HEK293 (cell line): ENCODE measurements around the gene CDH2.

Source experiments
- KLF7 ChIP-seq: fragments of 450-650 bp; formaldehyde crosslinking; IDR thresholded peaks from 2 replicates; pipeline ENCODE4 v1.5.1; 2016; ENCODE audit warnings: missing biosample characterization, missing genetic modification characterization, borderline replicate concordance
- ZBTB7A ChIP-seq: fragments of 450-650 bp; formaldehyde crosslinking; IDR thresholded peaks from 2 replicates; pipeline ENCODE4 v1.5.1; 2016; ENCODE audit warnings: low read depth, missing biosample characterization, missing genetic modification characterization
- ZNF19 ChIP-seq: fragments of 450-650 bp; formaldehyde crosslinking; IDR thresholded peaks from 2 replicates; pipeline ENCODE4; 2016; ENCODE audit warnings: missing biosample characterization, missing genetic modification characterization, low read depth
- ZNF677 ChIP-seq: fragments of 450-650 bp; IDR thresholded peaks from 2 replicates; pipeline ENCODE4 v1.5.0; 2018; ENCODE audit warnings: missing biosample characterization, mild to moderate bottlenecking, missing genetic modification characterization, moderate library complexity
- TF ChIP-seq, protein P1 (sequence below): fragments of 450-650 bp; formaldehyde crosslinking; IDR thresholded peaks from 2 replicates; pipeline ENCODE4 v1.5.1; 2016; ENCODE audit warnings: missing biosample characterization, missing genetic modification characterization
- TF ChIP-seq, protein P2 (sequence below): fragments of 450-650 bp; formaldehyde crosslinking; IDR thresholded peaks from 2 replicates; pipeline ENCODE4 v1.5.1; 2016; ENCODE audit warnings: missing biosample characterization, missing genetic modification characterization
- TF ChIP-seq, protein P3 (sequence below): fragments of 450-650 bp; formaldehyde crosslinking; IDR thresholded peaks from 2 replicates; pipeline ENCODE4 v1.5.1; 2016; ENCODE audit warnings: missing biosample characterization, missing genetic modification characterization
- TF ChIP-seq, protein P4 (sequence below): fragments of 450-650 bp; formaldehyde crosslinking; IDR thresholded peaks from 2 replicates; pipeline ENCODE4 v1.5.1; 2017; ENCODE audit warnings: missing biosample characterization, missing genetic modification characterization
- TF ChIP-seq, protein P5 (sequence below): fragments of 450-650 bp; formaldehyde crosslinking; IDR thresholded peaks from 2 replicates; pipeline ENCODE4 v1.5.1; 2016; ENCODE audit warnings: missing biosample characterization, missing genetic modification characterization

DNA sequence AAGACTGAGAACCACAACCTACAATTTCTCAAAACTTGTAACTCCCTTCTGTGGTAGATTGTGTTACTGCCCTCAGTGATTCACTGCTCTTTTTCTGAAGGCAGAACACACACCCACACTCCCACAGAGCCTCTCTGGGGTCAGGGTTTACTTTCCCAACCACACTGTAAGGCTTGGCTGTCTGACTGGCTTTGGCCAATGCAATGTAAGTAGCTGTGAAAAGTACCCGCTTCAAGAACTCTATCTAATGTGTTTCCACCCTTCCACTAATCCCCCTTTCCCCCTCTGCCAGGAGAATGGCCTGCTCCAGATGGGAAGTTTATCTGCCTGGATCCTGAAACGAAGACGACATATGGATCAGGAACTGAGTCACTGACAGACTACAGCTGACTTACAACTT lies 222.7 kb downstream of the CDH2 start:
- TF ChIP-seq, protein P1, sequence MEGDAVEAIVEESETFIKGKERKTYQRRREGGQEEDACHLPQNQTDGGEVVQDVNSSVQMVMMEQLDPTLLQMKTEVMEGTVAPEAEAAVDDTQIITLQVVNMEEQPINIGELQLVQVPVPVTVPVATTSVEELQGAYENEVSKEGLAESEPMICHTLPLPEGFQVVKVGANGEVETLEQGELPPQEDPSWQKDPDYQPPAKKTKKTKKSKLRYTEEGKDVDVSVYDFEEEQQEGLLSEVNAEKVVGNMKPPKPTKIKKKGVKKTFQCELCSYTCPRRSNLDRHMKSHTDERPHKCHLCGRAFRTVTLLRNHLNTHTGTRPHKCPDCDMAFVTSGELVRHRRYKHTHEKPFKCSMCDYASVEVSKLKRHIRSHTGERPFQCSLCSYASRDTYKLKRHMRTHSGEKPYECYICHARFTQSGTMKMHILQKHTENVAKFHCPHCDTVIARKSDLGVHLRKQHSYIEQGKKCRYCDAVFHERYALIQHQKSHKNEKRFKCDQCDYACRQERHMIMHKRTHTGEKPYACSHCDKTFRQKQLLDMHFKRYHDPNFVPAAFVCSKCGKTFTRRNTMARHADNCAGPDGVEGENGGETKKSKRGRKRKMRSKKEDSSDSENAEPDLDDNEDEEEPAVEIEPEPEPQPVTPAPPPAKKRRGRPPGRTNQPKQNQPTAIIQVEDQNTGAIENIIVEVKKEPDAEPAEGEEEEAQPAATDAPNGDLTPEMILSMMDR (tag by site-specific recombination), result no peak
- TF ChIP-seq, protein P2, sequence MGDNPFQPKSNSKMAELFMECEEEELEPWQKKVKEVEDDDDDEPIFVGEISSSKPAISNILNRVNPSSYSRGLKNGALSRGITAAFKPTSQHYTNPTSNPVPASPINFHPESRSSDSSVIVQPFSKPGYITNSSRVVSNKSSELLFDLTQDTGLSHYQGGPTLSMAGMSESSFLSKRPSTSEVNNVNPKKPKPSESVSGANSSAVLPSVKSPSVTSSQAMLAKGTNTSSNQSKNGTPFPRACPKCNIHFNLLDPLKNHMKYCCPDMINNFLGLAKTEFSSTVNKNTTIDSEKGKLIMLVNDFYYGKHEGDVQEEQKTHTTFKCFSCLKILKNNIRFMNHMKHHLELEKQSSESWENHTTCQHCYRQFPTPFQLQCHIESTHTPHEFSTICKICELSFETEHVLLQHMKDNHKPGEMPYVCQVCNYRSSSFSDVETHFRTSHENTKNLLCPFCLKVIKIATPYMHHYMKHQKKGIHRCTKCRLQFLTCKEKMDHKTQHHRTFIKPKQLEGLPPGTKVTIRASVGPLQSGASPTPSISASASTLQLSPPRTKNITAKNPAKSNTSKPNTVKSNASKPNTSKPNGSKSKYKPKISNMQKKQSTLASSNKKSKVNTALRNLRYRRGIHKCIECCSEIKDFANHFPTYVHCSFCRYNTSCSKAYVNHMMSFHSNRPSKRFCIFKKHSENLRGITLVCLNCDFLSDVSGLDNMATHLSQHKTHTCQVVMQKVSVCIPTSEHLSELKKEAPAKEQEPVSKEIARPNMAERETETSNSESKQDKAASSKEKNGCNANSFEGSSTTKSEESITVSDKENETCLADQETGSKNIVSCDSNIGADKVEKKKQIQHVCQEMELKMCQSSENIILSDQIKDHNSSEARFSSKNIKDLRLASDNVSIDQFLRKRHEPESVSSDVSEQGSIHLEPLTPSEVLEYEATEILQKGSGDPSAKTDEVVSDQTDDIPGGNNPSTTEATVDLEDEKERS (tag by site-specific recombination), result no peak
- no peak for TF ChIP-seq ZBTB7A (tag by site-specific recombination)
- TF ChIP-seq, protein P3, sequence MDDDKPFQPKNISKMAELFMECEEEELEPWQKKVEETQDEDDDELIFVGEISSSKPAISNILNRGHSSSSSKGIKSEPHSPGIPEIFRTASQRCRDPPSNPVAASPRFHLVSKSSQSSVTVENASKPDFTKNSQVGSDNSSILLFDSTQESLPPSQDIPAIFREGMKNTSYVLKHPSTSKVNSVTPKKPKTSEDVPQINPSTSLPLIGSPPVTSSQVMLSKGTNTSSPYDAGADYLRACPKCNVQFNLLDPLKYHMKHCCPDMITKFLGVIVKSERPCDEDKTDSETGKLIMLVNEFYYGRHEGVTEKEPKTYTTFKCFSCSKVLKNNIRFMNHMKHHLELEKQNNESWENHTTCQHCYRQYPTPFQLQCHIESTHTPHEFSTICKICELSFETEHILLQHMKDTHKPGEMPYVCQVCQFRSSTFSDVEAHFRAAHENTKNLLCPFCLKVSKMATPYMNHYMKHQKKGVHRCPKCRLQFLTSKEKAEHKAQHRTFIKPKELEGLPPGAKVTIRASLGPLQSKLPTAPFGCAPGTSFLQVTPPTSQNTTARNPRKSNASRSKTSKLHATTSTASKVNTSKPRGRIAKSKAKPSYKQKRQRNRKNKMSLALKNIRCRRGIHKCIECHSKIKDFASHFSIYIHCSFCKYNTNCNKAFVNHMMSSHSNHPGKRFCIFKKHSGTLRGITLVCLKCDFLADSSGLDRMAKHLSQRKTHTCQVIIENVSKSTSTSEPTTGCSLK, result no peak
- no peak for TF ChIP-seq KLF7 (tag by site-specific recombination)
- TF ChIP-seq, protein P4, sequence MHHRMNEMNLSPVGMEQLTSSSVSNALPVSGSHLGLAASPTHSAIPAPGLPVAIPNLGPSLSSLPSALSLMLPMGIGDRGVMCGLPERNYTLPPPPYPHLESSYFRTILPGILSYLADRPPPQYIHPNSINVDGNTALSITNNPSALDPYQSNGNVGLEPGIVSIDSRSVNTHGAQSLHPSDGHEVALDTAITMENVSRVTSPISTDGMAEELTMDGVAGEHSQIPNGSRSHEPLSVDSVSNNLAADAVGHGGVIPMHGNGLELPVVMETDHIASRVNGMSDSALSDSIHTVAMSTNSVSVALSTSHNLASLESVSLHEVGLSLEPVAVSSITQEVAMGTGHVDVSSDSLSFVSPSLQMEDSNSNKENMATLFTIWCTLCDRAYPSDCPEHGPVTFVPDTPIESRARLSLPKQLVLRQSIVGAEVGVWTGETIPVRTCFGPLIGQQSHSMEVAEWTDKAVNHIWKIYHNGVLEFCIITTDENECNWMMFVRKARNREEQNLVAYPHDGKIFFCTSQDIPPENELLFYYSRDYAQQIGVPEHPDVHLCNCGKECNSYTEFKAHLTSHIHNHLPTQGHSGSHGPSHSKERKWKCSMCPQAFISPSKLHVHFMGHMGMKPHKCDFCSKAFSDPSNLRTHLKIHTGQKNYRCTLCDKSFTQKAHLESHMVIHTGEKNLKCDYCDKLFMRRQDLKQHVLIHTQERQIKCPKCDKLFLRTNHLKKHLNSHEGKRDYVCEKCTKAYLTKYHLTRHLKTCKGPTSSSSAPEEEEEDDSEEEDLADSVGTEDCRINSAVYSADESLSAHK, result no peak
- no peak for TF ChIP-seq ZNF19 (tag by site-specific recombination)
- TF ChIP-seq, protein P5, sequence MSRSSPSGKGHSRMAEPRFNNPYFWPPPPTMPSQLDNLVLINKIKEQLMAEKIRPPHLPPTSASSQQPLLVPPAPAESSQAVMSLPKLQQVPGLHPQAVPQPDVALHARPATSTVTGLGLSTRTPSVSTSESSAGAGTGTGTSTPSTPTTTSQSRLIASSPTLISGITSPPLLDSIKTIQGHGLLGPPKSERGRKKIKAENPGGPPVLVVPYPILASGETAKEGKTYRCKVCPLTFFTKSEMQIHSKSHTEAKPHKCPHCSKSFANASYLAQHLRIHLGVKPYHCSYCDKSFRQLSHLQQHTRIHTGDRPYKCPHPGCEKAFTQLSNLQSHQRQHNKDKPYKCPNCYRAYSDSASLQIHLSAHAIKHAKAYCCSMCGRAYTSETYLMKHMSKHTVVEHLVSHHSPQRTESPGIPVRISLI (tag by site-specific recombination), result no peak
- TF ChIP-seq ZNF677, result no peak
